Astrocyte (in vitro differentiated cells and primary cell): Measurements from ENCODE around the gene MIS18A. TPM values are rescaled to one million over a fixed set of nuclear protein-coding genes. Genes with fewer than 3 reads are reported as not detected.

ENCODE experiments used
- DNase-seq: peaks from one replicate; pipeline ENCODE4 v3.0.0-alpha.2; 2010; ENCODE audit warnings: low read depth
- FAIRE-seq: peaks from 2 replicates; lab custom pipeline; 2011; peaks lifted over from hg19 to GRCh38; lab: Jason Lieb, UNC
- H2AFZ ChIP-seq: 2 replicates; pipeline ENCODE4 v1.6.0; 2012; ENCODE audit warnings: low read depth, low read length, inconsistent platforms
- H3K27ac ChIP-seq: 2 replicates; pipeline ENCODE4 v1.5.1; 2011; ENCODE audit warnings: low read depth, low read length, inconsistent platforms
- H3K27me3 ChIP-seq: 2 replicates; pipeline ENCODE4 v1.6.0; 2011; ENCODE audit warnings: low read length, inconsistent platforms; ENCODE audit not compliant: insufficient read depth
- H3K36me3 ChIP-seq: 2 replicates; pipeline ENCODE4 v1.5.1; 2011; ENCODE audit warnings: low read length, inconsistent platforms; ENCODE audit not compliant: insufficient read depth
- H3K4me1 ChIP-seq: 2 replicates; pipeline ENCODE4 v1.5.1; 2011; ENCODE audit warnings: low read length, inconsistent platforms; ENCODE audit not compliant: insufficient read depth
- H3K4me2 ChIP-seq: 2 replicates; pipeline ENCODE4 v1.6.0; 2012; ENCODE audit warnings: low read length, inconsistent platforms
- H3K4me3 ChIP-seq: 2 replicates; pipeline ENCODE4 v1.5.1; 2011; ENCODE audit warnings: low read depth, mild to moderate bottlenecking, low read length, inconsistent platforms; ENCODE audit not compliant: insufficient read depth
- H3K79me2 ChIP-seq: 2 replicates; pipeline ENCODE4 v1.6.0; 2012; ENCODE audit warnings: mild to moderate bottlenecking, low read length, inconsistent platforms; ENCODE audit not compliant: insufficient read depth
- H3K9ac ChIP-seq: 2 replicates; pipeline ENCODE4 v1.6.0; 2012; ENCODE audit warnings: mild to moderate bottlenecking, low read length, inconsistent platforms
- H3K9me3 ChIP-seq: 2 replicates; pipeline ENCODE4 v1.5.1; 2012; ENCODE audit warnings: low read depth, mild to moderate bottlenecking, low read length, inconsistent platforms; ENCODE audit not compliant: insufficient read depth
- H4K20me1 ChIP-seq: 2 replicates; pipeline ENCODE4 v1.6.0; 2012; ENCODE audit warnings: low read length, inconsistent platforms; ENCODE audit not compliant: insufficient read depth
- H3K27ac Mint-ChIP-seq: one replicate; pipeline ENCODE4 v1.8.0; 2021; ENCODE audit warnings: mild to moderate bottlenecking, mixed read lengths; ENCODE audit not compliant: unreplicated experiment
- H3K27me3 Mint-ChIP-seq: one replicate; pipeline ENCODE4 v1.8.0; 2021; ENCODE audit warnings: low read depth, mixed read lengths; ENCODE audit not compliant: unreplicated experiment
- H3K36me3 Mint-ChIP-seq: one replicate; pipeline ENCODE4 v1.8.0; 2021; ENCODE audit warnings: low read depth, mixed read lengths; ENCODE audit not compliant: unreplicated experiment
- H3K4me1 Mint-ChIP-seq: one replicate; pipeline ENCODE4 v1.8.0; 2021; ENCODE audit warnings: low read depth, mixed read lengths; ENCODE audit not compliant: unreplicated experiment
- H3K4me3 Mint-ChIP-seq: one replicate; pipeline ENCODE4 v1.8.0; 2021; ENCODE audit warnings: mild to moderate bottlenecking, moderate library complexity, mixed read lengths; ENCODE audit not compliant: unreplicated experiment
- H3K9me3 Mint-ChIP-seq: one replicate; pipeline ENCODE4 v1.8.0; 2021; ENCODE audit warnings: mild to moderate bottlenecking, mixed read lengths; ENCODE audit not compliant: unreplicated experiment
- EZH2 ChIP-seq: IDR thresholded peaks from 2 replicates; pipeline ENCODE4 v1.6.1; 2012; ENCODE audit warnings: mild to moderate bottlenecking, low read length, inconsistent platforms; ENCODE audit not compliant: insufficient read depth
- total RNA-seq: library from RNA; stranded (reverse); gene quantifications from 2 replicates; pipeline ENCODE4 v1.2.1, GENCODE V29; 2021
- TF ChIP-seq, protein P1 (sequence below): IDR thresholded peaks from 2 replicates; pipeline ENCODE4 v1.5.1; 2011; ENCODE audit warnings: low read depth, mild to moderate bottlenecking, inconsistent platforms, low read length, moderate library complexity; ENCODE audit not compliant: insufficient read depth

MIS18A gene
- total RNA-seq, 1 donor from 2014 or later, result 8.0 TPM

DNA sequence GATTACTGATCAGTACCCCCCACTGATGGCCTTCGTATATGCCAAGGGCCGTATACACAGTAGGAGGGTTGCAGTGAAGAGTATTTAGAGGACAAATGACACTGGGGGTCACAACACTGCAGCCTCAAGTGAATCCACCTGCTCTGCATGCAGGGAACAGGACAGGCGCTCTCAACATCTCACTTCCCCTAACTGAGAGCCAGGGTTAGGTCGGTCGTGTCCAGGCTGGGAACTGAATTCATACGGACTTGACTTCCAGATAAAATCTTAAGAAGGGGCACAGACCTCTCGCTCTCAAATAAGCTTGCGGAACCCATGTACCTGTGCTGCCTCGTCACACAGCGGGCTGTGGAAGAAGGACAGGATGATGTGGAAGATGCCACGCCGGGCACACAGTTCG, 42.6 kb upstream of the MIS18A start:
- TF ChIP-seq, protein P1, sequence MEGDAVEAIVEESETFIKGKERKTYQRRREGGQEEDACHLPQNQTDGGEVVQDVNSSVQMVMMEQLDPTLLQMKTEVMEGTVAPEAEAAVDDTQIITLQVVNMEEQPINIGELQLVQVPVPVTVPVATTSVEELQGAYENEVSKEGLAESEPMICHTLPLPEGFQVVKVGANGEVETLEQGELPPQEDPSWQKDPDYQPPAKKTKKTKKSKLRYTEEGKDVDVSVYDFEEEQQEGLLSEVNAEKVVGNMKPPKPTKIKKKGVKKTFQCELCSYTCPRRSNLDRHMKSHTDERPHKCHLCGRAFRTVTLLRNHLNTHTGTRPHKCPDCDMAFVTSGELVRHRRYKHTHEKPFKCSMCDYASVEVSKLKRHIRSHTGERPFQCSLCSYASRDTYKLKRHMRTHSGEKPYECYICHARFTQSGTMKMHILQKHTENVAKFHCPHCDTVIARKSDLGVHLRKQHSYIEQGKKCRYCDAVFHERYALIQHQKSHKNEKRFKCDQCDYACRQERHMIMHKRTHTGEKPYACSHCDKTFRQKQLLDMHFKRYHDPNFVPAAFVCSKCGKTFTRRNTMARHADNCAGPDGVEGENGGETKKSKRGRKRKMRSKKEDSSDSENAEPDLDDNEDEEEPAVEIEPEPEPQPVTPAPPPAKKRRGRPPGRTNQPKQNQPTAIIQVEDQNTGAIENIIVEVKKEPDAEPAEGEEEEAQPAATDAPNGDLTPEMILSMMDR, result no peak
- no peak for TF ChIP-seq EZH2
- no peak overlapping the region for H2AFZ ChIP-seq
- H3K79me2 ChIP-seq, result no peaks in the 10 kb centered on the region
- no peak overlapping the region for H3K9ac ChIP-seq
- DNase-seq (no peak), FAIRE-seq (no peak)
- no peaks in the 10 kb centered on the region for H3K4me1 ChIP-seq
- H3K36me3 ChIP-seq, result peaks cover 76% of the 10 kb centered on the region
- Mint-ChIP-seq H3K27ac (no peak overlapping the region), H3K4me1 (no peaks in the 10 kb centered on the region), H3K36me3 (peaks cover 22% of the 10 kb centered on the region), H3K4me3 (no peak overlapping the region), H3K27me3 (no peaks in the 10 kb centered on the region), H3K9me3 (no peaks in the 10 kb centered on the region)
- peaks cover 11% of the 10 kb centered on the region for H4K20me1 ChIP-seq
- H3K27ac ChIP-seq, result no peak overlapping the region
- no peaks in the 10 kb centered on the region for H3K27me3 ChIP-seq
- H3K4me2 ChIP-seq, result no peak overlapping the region
- no peaks in the 10 kb centered on the region for H3K9me3 ChIP-seq
- H3K4me3 ChIP-seq, result no peak overlapping the region

DNA sequence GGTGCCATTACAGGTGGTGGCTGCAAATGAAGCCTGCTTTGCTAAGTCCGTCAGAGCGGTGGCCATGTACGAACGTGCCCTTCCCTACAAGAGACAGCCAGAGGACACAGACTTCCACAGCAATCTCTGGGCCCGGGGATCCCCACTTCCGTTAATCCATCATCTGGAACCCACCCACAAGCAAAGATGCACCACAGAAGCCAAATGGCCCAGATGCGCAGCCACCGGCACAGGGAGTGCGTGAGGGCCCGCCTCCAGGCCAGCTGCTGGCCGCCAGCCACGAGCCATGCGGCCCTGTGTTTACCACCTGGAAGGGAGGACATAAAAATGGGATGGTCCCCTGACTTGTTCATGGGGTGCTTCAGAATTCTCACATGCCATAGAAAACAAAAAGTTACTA, 41.9 kb upstream of the MIS18A start:
- Histone ChIP-seq H3K36me3 (peaks cover 76% of the 10 kb centered on the region), H3K9ac (no peak overlapping the region), H3K27ac (no peak overlapping the region), H3K9me3 (no peaks in the 10 kb centered on the region), H3K4me3 (no peak overlapping the region), H3K4me2 (no peak overlapping the region), H3K27me3 (no peaks in the 10 kb centered on the region), H3K79me2 (no peaks in the 10 kb centered on the region), H4K20me1 (peaks cover 18% of the 10 kb centered on the region), H3K4me1 (peaks cover 3% of the 10 kb centered on the region), H2AFZ (no peak overlapping the region)
- TF ChIP-seq, protein P1, result no peak
- no peak for TF ChIP-seq EZH2
- peaks cover 25% of the 10 kb centered on the region for H3K36me3 Mint-ChIP-seq
- no peaks in the 10 kb centered on the region for H3K27me3 Mint-ChIP-seq
- DNase-seq (no peak), FAIRE-seq (no peak)
- no peak overlapping the region for H3K27ac Mint-ChIP-seq
- peaks cover under 1% of the 10 kb centered on the region for H3K4me1 Mint-ChIP-seq
- no peak overlapping the region for H3K4me3 Mint-ChIP-seq
- no peaks in the 10 kb centered on the region for H3K9me3 Mint-ChIP-seq

DNA sequence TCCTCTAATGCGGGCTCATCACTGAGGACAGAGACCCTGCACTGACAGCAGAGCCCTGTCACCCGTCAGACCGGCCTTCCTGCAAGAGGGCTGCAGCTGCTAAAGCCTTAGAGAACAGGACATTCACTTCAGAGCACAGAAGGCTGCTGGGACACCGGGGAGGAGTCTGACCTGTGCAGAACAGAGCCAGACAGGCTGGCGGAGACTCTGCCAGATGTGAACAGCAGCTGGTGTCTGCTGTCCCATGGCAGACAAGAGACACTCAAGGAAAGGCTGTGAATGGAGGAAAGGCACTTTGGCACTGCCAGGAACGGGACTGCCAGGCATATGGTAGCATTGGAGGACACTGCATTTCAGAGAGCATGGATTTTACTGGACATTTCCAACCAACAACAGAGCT, 41.2 kb upstream of the MIS18A start:
- no peaks in the 10 kb centered on the region for H3K27me3 ChIP-seq
- H3K27ac ChIP-seq, result no peak overlapping the region
- FAIRE-seq (no peak), DNase-seq (no peak)
- H3K4me2 ChIP-seq, result no peak overlapping the region
- H3K27ac Mint-ChIP-seq, result no peak overlapping the region
- no peak for TF ChIP-seq EZH2
- TF ChIP-seq, protein P1, result no peak
- no peak overlapping the region for H2AFZ ChIP-seq
- H3K79me2 ChIP-seq, result no peaks in the 10 kb centered on the region
- no peak overlapping the region for H3K4me3 Mint-ChIP-seq
- no peaks in the 10 kb centered on the region for H3K9me3 ChIP-seq
- peaks cover 4% of the 10 kb centered on the region for H3K4me1 Mint-ChIP-seq
- H3K4me3 ChIP-seq, result no peak overlapping the region
- H3K27me3 Mint-ChIP-seq, result no peaks in the 10 kb centered on the region
- H4K20me1 ChIP-seq, result peaks cover 18% of the 10 kb centered on the region
- no peak overlapping the region for H3K9ac ChIP-seq
- H3K9me3 Mint-ChIP-seq, result no peaks in the 10 kb centered on the region
- H3K4me1 ChIP-seq, result peaks cover 6% of the 10 kb centered on the region
- H3K36me3 ChIP-seq, result peaks cover 70% of the 10 kb centered on the region
- peaks cover 25% of the 10 kb centered on the region for H3K36me3 Mint-ChIP-seq
